BJ (cell line): Measurements from ENCODE around the gene NR1H3. TPM values are rescaled to one million over a fixed set of nuclear protein-coding genes. Genes with fewer than 3 reads are reported as not detected.

Experiments
- CTCF ChIA-PET: fragments of 350-600 bp; formaldehyde crosslinking; extraction: SDS; loops from one replicate; lab custom pipeline; 2021; ENCODE audit warnings: antibody characterized with exemption, inconsistent platforms; lab: Yijun Ruan, JAX
- POLR2A ChIA-PET: fragments of 300-600 bp; sonication (Branson Sonifier 250); formaldehyde crosslinking; extraction: SDS; loops from one replicate; lab custom pipeline; 2021; ENCODE audit warnings: antibody characterized with exemption; lab: Charles Lee
- DNase-seq: peaks from one replicate; pipeline ENCODE4 v3.0.0-alpha.2; 2011; ENCODE audit warnings: low read depth
- H3K27me3 ChIP-seq: 2 replicates; pipeline ENCODE4 v1.6.0; 2011; ENCODE audit warnings: low read length; ENCODE audit not compliant: control insufficient read depth, insufficient read depth
- H3K36me3 ChIP-seq: 2 replicates; pipeline ENCODE4 v1.5.1; 2011; ENCODE audit warnings: low read length; ENCODE audit not compliant: control insufficient read depth, insufficient read depth
- H3K4me3 ChIP-seq: 2 replicates; pipeline ENCODE4 v1.5.1; 2011; ENCODE audit warnings: low read depth, mild to moderate bottlenecking, control low read depth, low read length
- polyA plus RNA-seq: library from polyadenylated mRNA; depleted of rRNA; stranded (reverse); fragments of >200 nt; gene quantifications from 2 replicates; pipeline ENCODE4 v1.2.3, GENCODE V29; 2011
- TF ChIP-seq, protein P1 (sequence below): IDR thresholded peaks from 2 replicates; pipeline ENCODE4 v1.5.1; 2011; ENCODE audit warnings: low read depth, mild to moderate bottlenecking, control low read depth, inconsistent platforms, low read length, moderate library complexity; ENCODE audit not compliant: insufficient read depth

The NR1H3 gene
- polyA plus RNA-seq, 1 experiment = 25.9 TPM

DNA sequence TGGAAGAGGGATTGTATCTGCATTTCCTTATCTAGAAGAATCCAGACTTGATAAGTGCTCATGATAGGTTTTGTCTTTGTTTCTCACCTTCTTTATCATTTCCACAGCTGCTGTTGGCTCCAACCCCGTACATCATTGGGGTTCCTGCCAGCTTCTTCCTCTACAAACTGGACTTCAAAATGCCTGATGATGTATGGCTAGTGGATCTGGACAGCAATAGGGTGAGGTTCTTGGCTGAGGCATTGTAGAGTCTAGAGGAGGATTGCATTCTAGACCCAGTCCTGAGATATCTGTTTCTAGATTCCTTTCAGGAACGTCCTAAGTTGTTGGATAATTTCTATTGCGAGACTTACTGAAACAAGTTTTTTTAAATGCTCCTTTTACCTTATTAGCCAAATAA, 20.3 kb downstream of the NR1H3 start:
- peaks cover 32% of the 10 kb centered on the region for H3K36me3 ChIP-seq
- DNase-seq = no peak
- TF ChIP-seq, protein P1, sequence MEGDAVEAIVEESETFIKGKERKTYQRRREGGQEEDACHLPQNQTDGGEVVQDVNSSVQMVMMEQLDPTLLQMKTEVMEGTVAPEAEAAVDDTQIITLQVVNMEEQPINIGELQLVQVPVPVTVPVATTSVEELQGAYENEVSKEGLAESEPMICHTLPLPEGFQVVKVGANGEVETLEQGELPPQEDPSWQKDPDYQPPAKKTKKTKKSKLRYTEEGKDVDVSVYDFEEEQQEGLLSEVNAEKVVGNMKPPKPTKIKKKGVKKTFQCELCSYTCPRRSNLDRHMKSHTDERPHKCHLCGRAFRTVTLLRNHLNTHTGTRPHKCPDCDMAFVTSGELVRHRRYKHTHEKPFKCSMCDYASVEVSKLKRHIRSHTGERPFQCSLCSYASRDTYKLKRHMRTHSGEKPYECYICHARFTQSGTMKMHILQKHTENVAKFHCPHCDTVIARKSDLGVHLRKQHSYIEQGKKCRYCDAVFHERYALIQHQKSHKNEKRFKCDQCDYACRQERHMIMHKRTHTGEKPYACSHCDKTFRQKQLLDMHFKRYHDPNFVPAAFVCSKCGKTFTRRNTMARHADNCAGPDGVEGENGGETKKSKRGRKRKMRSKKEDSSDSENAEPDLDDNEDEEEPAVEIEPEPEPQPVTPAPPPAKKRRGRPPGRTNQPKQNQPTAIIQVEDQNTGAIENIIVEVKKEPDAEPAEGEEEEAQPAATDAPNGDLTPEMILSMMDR = no peak
- H3K27me3 ChIP-seq = no peaks in the 10 kb centered on the region
- CTCF ChIA-PET = no interaction called here
- H3K4me3 ChIP-seq = no peak overlapping the region
- POLR2A ChIA-PET = no interaction called here

- no peaks in the 10 kb centered on the region for H3K27me3 ChIP-seq
- peaks cover 34% of the 10 kb centered on the region for H3K36me3 ChIP-seq
- H3K4me3 ChIP-seq = no peak overlapping the region
- CTCF ChIA-PET = interaction anchor here (1.3 kb wide), 1 partner anchor 9 kb away, joined by 3 read pairs; no protein-coding TSS in a partner anchor
- TF ChIP-seq, protein P1 = no peak
- no peak for DNase-seq
- POLR2A ChIA-PET = no interaction called here
Observed at GRCh38 chr11:47278769-47279168, 21.0 kb downstream of the NR1H3 start.

DNA sequence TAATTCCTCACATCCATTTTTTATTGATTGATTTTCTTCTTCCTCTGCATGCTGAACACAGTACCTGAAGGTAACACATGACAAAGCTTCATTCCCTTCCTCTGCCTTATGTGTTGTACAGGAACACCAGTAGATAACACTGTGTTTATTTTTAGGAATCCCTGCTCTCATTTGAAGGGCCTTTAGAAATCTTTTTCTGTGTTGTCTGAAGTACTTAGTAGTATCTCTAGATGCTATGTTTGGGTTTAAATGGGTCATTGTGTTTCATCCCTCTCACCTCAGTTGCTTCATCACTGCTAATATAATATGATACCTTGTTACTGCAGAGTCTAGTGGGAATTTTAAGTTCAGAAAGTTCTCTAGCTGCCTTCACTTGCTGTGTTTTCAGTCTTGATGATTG, 22.3 kb downstream of the NR1H3 start:
- no peak for DNase-seq
- no peaks in the 10 kb centered on the region for H3K27me3 ChIP-seq
- peaks cover 39% of the 10 kb centered on the region for H3K36me3 ChIP-seq
- TF ChIP-seq, protein P1 = no peak
- ChIA-PET CTCF (interaction anchor here (1.3 kb wide), 1 partner anchor 18 kb away, joined by 3 read pairs; no protein-coding TSS in a partner anchor), POLR2A (no interaction called here)
- no peak overlapping the region for H3K4me3 ChIP-seq

- TF ChIP-seq, protein P1 = no peak
- no peaks in the 10 kb centered on the region for H3K27me3 ChIP-seq
- H3K36me3 ChIP-seq = peaks cover 40% of the 10 kb centered on the region
- no peak overlapping the region for H3K4me3 ChIP-seq
- CTCF ChIA-PET = interaction anchor here (1.3 kb wide), 1 partner anchor 18 kb away, joined by 3 read pairs; no protein-coding TSS in a partner anchor
- no peak for DNase-seq
- POLR2A ChIA-PET = no interaction called here
Observed at GRCh38 chr11:47280860-47281259, 23.1 kb downstream of the NR1H3 start.

DNA sequence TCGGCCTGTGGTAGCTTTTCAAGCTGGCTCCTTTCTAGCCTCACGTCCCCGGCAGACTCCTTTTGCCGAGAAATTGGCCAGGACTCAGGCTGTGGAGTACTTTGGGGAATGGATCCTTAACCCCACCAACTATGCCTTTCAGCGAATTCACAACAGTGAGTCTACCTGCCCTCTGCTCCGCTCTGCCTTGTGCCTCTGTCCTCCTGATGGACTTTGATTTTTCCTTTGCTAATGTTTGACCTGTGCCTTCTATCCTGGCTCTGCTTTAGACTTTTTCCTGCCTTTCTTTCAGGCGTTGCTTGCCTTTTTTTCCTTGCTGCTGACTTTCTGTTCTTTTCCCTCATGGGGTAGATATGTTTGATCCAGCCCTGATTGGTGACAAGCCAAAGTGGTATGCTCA, 24.7 kb downstream of the NR1H3 start:
- POLR2A ChIA-PET = no interaction called here
- TF ChIP-seq, protein P1 = no peak
- Histone ChIP-seq H3K36me3 (peaks cover 42% of the 10 kb centered on the region), H3K4me3 (no peak overlapping the region), H3K27me3 (no peaks in the 10 kb centered on the region)
- CTCF ChIA-PET = interaction anchor here (1.2 kb wide), 1 partner anchor 25 kb away, joined by 3 read pairs; the partner anchor contains the start of gene NR1H3
- no peak for DNase-seq
